Keratinocyte (primary cell): ENCODE measurements around the gene MAP4K3.

ENCODE experiments used
- CTCF ChIP-seq, 3 experiments: IDR thresholded peaks in 1 of 3; conservative IDR thresholded peaks in 1 of 3; optimal IDR thresholded peaks in 1 of 3; 2 replicates in 2 of 3; 3 replicates in 1 of 3; pipeline versions ENCODE3 to v1.5.1; 2011; ENCODE audit warnings: low read length in 3 of 3, mild to moderate bottlenecking in 3 of 3, moderate library complexity in 2 of 3, control low read depth in 1 of 3, inconsistent platforms in 1 of 3; ENCODE audit not compliant: insufficient read depth in 2 of 3; ENCODE audit errors: extremely low read depth in 1 of 3
- EZH2 ChIP-seq: IDR thresholded peaks from one replicate; pipeline ENCODE4 v1.6.1; 2012; ENCODE audit warnings: inconsistent platforms, mild to moderate bottlenecking, low read length, moderate library complexity

- TF ChIP-seq CTCF (optimal IDR thresholded peaks at IDR 0.05 in 1 of 3, IDR thresholded peaks at IDR 0.05 in 1 of 3, conservative IDR thresholded peaks at IDR 0.05 in 1 of 3; ENCODE audit: extremely low read depth in 1 of 3, insufficient read depth in 2 of 3, low read length in 3 of 3), result no peak
- TF ChIP-seq EZH2, result no peak
Observed at GRCh38 chr2:39311469-39311868, 125.6 kb downstream of the MAP4K3 start.
